GM10847 (cell line): Measurements from ENCODE around the gene SIX1.

Experiments
- POLR2A ChIP-seq: IDR thresholded peaks from 2 replicates; pipeline ENCODE4 v1.6.1; 2011; ENCODE audit not compliant: insufficient read length; ENCODE audit errors: extremely low read depth

Gene SIX1

GRCh38 chr14:60648934-60649874, at the start of gene SIX1:
TSS of gene SIX1 (minus strand) at chr14:60649477. CDS start at chr14:60649189, 288 bp downstream.
- TF ChIP-seq POLR2A = no peak

- TF ChIP-seq POLR2A = no peak
Measured at GRCh38 chr14:60695327-60695726, 46.0 kb upstream of the SIX1 start.

GRCh38 chr14:60691383-60692113, 42.3 kb upstream of the SIX1 start:
- no peak for TF ChIP-seq POLR2A

GRCh38 chr14:60686865-60687264, 37.6 kb upstream of the SIX1 start:
- TF ChIP-seq POLR2A = no peak

DNA sequence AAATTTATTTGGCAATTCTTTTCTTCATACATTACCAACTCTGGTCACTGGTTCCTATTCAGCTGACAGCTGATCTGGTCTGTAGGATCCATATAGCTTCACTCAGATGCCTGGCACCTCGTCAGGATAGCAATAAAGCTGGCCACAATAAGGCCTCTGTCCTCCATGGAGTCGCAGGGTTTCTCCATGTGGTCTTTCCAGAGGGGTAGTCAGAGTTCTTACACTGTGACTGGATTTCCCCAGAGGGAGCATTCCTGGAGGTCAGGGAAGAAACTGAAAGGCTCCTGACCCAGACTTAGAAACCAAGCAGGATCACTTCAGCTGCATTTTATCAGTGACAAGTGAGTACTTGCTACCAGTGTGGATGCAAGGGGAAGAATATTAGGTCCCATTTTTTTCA, 34.9 kb upstream of the SIX1 start:
- TF ChIP-seq POLR2A = no peak

DNA sequence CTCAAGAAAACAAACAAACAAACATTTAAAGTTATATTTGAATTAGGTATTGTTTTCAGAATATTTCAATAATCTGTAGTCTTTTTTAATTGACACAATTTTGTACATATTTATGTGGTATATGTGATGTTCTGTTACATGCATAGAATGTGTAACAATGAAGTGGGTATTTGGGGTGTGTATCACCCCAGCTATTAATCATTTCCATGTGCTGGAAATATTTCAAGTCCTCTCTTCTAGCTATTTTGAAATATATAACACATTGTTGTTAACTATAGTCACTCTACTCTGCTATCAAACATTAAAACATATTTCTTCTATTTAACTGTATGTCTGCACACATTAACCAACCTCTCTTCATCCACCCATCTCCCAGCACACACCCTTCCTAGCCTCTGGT, 32.0 kb upstream of the SIX1 start:
- no peak for TF ChIP-seq POLR2A

- TF ChIP-seq POLR2A = no peak
Measured at GRCh38 chr14:60680511-60680910, 31.2 kb upstream of the SIX1 start.

DNA sequence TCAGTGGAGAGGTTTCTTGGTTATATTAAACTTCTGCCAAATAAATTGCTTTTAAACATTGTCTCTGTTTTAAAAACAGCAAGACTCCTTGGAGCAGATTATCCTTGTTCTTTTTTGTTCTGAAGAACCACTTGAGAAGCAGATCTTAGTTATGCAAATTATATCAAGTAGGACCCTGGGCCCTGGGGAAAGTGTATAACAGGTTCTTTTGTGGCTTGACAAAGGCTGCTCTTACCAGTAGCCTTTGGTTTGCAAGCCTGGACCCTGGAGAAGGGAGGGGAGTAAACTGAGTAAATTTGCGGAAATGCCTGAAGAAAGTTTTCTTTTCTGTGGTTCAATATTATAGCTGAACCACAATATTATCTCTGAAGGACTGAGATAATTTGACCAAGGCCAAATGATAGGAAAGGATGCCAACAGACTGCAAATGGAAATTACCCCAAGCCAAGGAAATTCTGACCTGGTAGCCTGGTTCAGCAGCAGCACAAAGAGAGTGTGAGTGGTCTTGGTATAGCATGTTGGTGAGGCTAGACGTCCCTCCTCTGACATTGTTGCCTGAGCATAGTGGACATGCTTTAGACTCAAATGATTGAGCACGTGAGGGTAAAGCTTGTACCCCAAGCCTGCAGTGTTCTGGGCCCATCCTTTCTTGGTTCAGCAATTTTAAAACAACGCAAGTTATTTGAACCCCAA, 30.4 kb upstream of the SIX1 start:
- no peak for TF ChIP-seq POLR2A

GRCh38 chr14:60677701-60678100, 28.4 kb upstream of the SIX1 start:
- TF ChIP-seq POLR2A = no peak

DNA sequence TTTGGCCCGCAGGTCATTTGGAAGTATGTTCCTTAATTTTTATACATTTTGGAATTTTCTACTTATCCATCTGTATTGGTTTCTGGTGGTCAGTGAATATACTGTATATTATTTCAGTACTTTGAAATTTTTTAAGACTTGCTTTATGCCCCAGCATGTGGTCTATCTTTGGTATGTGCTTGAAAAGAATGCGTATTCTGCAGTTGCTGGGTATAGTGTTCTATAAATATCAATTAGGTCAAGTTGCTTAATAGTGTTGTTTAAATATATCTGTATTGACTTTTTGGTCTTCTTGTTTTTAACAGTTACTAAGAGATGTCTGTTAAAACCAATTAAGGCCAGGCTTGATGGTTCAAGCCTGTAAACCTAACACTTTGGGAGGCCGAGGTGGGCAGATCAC, 21.7 kb upstream of the SIX1 start:
- no peak for TF ChIP-seq POLR2A

DNA sequence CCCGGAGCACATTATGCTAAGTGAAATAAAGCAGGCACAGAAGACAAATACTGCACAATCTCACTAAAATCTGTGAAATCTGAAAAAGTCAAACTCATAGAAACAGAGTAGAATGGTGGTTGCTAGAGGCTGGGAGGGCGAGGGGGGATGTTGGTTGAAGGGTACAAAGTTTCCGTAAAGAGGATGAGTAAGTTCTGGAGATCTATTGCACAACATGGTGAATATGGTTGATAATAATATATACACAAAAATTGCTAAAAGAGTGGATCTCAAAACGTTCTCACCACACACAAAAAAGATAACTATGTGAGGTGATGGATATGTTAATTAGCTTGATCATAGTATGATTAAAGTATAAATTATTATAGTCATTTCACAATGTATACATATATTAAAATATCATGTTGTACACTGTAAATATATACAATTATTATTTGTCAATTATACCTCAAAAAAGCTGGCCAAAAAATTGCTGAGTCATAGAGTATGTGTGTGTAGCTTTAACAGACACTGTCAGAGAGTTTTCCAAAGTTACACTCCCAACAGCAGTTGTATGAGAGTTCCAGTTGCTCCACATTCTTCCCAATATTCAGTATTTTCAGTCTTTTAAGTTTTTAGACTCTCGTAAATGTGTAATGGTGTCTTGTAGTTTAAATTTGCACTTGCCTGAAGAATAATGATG, 19.3 kb upstream of the SIX1 start:
- TF ChIP-seq POLR2A = no peak

DNA sequence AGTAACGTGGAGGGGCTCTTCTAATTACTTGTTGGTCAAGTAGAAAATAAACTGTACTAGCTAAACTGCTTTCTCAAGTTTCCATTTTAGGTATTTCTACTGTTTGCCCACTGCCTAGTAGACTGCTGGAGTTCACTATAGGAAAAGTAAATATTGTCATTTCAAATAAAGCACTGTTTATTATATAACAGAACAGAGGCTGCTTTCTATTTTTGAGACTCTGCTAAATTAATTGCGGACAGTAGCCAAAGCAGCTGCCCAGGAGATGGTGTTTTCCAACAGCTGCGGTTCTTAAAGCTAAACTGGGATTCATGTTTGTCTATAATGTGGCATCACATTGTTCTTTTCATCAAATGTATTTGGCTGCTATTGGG, 15.9 kb upstream of the SIX1 start:
- TF ChIP-seq POLR2A = no peak

GRCh38 chr14:60662982-60663381, 13.7 kb upstream of the SIX1 start:
- no peak for TF ChIP-seq POLR2A

GRCh38 chr14:60661721-60662120, 12.4 kb upstream of the SIX1 start:
- no peak for TF ChIP-seq POLR2A

- no peak for TF ChIP-seq POLR2A
Measured at GRCh38 chr14:60658909-60659585, 9.8 kb upstream of the SIX1 start.

GRCh38 chr14:60658211-60658690, 9.0 kb upstream of the SIX1 start:
- TF ChIP-seq POLR2A = no peak
